Activated CD4-positive, alpha-beta T cell treated with anti-CD3 and anti-CD28 coated beads, Interleukin-2, amount 10 ng/mL, durations not matched to agents 24 days and 14 days (primary cell): Measurements from ENCODE around the gene SPAG16. TPM values are rescaled to one million over a fixed set of nuclear protein-coding genes. Genes with fewer than 3 reads are reported as not detected.
"Not testable (repeated sequence)": the region's sequence is repeated elsewhere in the genome, so short reads cannot be mapped to it uniquely, and the experiment has no call there.

ENCODE experiments used
- DNase-seq: peaks from one replicate; pipeline ENCODE4 v3.0.0; 2022
- H3K27ac Mint-ChIP-seq: one replicate; pipeline ENCODE4 v1.8.0; 2022; ENCODE audit warnings: mild to moderate bottlenecking, mixed read lengths
- H3K27me3 Mint-ChIP-seq: one replicate; pipeline ENCODE4 v1.8.0; 2022; ENCODE audit warnings: mixed read lengths
- H3K36me3 Mint-ChIP-seq: one replicate; pipeline ENCODE4 v1.8.0; 2022; ENCODE audit warnings: low read depth, mild to moderate bottlenecking, mixed read lengths
- H3K4me1 Mint-ChIP-seq: one replicate; pipeline ENCODE4 v1.8.0; 2021; ENCODE audit warnings: mixed read lengths
- H3K4me3 Mint-ChIP-seq: one replicate; pipeline ENCODE4 v1.8.0; 2022; ENCODE audit warnings: mild to moderate bottlenecking, moderate library complexity, mixed read lengths
- H3K9me3 Mint-ChIP-seq: one replicate; pipeline ENCODE4 v1.8.0; 2021; ENCODE audit warnings: mixed read lengths
- intact Hi-C: fragments of 100-400 bp; cut with micrococcal nuclease; formaldehyde crosslinking; loops from one replicate; pipeline ENCODE4 v1.15.1; 2023
- total RNA-seq: library from RNA; stranded (reverse); gene quantifications from 2 replicates; pipeline ENCODE4 v1.2.3, GENCODE V29; 2022

The SPAG16 gene
- total RNA-seq, 1 donor from 2014 or later = 7.2 TPM

GRCh38 chr2:213989207-213989606, 704.9 kb downstream of the SPAG16 start:
- intact Hi-C loops = no loop called here
- Mint-ChIP-seq H3K4me3 (no peak overlapping the region), H3K27me3 (no peaks in the 10 kb centered on the region), H3K36me3 (no peaks in the 10 kb centered on the region), H3K4me1 (no peaks in the 10 kb centered on the region), H3K9me3 (no peaks in the 10 kb centered on the region), H3K27ac (no peak overlapping the region)
- no peak for DNase-seq

GRCh38 chr2:213991453-213992108, 707.3 kb downstream of the SPAG16 start:
- intact Hi-C loops = no loop called here
- no peak for DNase-seq
- Mint-ChIP-seq H3K4me1 (no peaks in the 10 kb centered on the region), H3K27me3 (no peaks in the 10 kb centered on the region), H3K4me3 (no peak overlapping the region), H3K27ac (no peak overlapping the region), H3K9me3 (no peaks in the 10 kb centered on the region), H3K36me3 (no peaks in the 10 kb centered on the region)

DNA sequence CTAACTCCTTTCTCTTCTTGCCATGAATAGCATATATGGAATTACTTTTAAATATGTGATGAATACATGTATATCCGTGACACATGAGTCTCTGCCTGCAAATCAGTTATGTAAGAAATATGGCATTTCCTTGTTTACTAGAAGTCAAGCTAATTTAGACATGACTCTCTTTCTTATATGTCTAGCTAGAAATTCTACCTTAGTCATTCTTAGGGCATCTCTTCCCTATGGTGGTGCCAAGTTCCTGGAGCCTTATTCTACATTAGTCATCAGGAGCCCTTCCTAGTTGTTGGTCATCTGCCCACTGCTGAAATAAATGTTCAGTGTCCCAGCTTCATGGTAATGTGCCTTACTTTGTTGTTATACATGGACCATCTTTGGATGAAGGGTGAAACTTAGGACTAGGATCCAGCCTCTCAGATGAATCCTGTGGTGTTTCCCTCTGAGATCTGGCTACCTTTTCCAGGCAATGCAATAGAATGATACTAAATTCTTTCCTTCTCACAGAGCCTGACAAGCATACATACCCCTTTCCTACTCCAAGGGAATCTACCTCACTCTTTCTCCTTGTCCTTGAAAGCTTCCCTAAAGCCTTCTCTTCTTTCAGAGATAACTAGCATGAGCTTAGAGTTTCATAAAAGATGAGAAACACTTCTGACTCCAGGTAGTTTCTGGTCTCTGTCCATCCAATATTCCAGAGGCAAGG, 711.3 kb downstream of the SPAG16 start:
- DNase-seq = no peak
- Mint-ChIP-seq H3K4me3 (no peak overlapping the region), H3K4me1 (no peaks in the 10 kb centered on the region), H3K27me3 (no peaks in the 10 kb centered on the region), H3K9me3 (no peaks in the 10 kb centered on the region), H3K27ac (no peak overlapping the region), H3K36me3 (no peaks in the 10 kb centered on the region)
- intact Hi-C loops = no loop called here

- H3K27ac Mint-ChIP-seq, H3K27me3 Mint-ChIP-seq: not testable (repeated sequence)
Observed at GRCh38 chr2:213998976-213999375, 714.7 kb downstream of the SPAG16 start.

DNA sequence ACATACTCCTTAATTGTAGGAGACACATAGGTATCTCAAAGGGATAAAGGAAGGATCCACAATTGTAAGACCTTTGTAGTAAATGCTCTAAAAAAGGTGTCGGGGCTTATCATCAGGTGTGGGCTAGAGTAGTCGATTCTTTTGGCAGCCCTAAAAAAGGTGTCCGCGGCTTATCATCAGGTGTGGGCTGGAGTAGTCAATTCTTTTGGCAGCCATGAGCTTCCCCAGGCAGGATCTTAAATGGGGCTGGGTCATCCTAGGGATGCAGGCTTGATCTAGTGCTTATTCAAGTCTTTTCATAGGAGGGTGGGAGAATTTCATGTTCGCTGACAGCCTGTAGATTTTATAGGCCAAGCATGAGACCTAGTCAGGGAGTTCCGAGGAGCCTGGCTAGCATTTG, 720.2 kb downstream of the SPAG16 start:
- Mint-ChIP-seq H3K9me3 (no peaks in the 10 kb centered on the region), H3K27me3 (no peaks in the 10 kb centered on the region), H3K36me3 (no peaks in the 10 kb centered on the region), H3K27ac (no peak overlapping the region), H3K4me1 (no peaks in the 10 kb centered on the region), H3K4me3 (no peak overlapping the region)
- DNase-seq = no peak
- intact Hi-C loops = no loop called here

More at GRCh38 chr2:213998976-213999375, 714.7 kb downstream of the SPAG16 start:
- H3K36me3 Mint-ChIP-seq, H3K4me3 Mint-ChIP-seq, H3K9me3 Mint-ChIP-seq, DNase-seq, intact Hi-C loops, H3K4me1 Mint-ChIP-seq: not testable (repeated sequence)

GRCh38 chr2:214005337-214005736, 721.1 kb downstream of the SPAG16 start:
- Mint-ChIP-seq H3K9me3 (no peaks in the 10 kb centered on the region), H3K4me3 (no peak overlapping the region), H3K27ac (no peak overlapping the region), H3K27me3 (no peaks in the 10 kb centered on the region), H3K4me1 (no peaks in the 10 kb centered on the region), H3K36me3 (no peaks in the 10 kb centered on the region)
- DNase-seq = no peak
- intact Hi-C loops = no loop called here

DNA sequence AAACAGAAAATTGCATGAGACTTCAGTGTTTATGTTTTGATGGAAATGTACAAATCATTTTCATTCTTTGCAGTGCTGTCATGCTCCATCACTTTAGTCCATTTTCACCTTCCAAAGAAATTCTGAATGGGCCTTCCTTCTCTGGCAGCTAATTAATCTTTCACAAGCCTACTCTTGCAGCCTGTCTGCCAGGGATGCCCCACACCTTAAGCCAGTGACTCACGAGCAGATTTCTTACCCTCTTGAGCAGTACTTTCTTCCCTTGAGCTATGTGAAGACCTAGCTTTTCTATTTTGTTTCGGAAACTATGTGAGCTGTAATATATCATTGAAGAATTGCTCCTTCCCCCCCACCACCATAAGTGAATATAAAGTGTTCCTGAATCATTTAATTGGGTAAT, 722.3 kb downstream of the SPAG16 start:
- Mint-ChIP-seq H3K27me3 (no peaks in the 10 kb centered on the region), H3K4me1 (no peaks in the 10 kb centered on the region), H3K9me3 (no peaks in the 10 kb centered on the region), H3K4me3 (no peak overlapping the region), H3K36me3 (no peaks in the 10 kb centered on the region), H3K27ac (no peak overlapping the region)
- no peak for DNase-seq
- intact Hi-C loops = no loop called here

DNA sequence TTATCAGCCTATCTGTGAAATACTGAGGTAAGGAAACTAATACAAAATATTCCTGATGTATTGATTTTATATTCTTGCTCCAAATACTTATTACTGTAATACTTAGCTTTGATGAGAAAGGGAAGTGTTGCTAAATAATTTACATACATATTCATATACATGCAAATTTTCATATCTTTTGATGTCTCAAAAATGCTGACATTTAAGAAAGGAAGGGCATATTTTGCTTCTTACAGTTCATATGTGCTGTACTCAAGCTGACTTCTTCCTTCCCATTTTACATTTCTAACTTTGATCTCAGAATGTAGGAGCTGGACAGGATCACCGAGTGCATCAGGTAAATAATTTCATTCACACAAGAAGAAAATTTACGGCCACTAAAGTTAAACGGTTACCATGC, 727.4 kb downstream of the SPAG16 start:
- intact Hi-C loops = no loop called here
- no peaks in the 10 kb centered on the region for H3K4me1 Mint-ChIP-seq
- H3K27ac Mint-ChIP-seq = no peak overlapping the region
- H3K9me3 Mint-ChIP-seq = no peaks in the 10 kb centered on the region
- DNase-seq = no peak
- H3K36me3 Mint-ChIP-seq = no peaks in the 10 kb centered on the region
- no peaks in the 10 kb centered on the region for H3K27me3 Mint-ChIP-seq
- no peak overlapping the region for H3K4me3 Mint-ChIP-seq

DNA sequence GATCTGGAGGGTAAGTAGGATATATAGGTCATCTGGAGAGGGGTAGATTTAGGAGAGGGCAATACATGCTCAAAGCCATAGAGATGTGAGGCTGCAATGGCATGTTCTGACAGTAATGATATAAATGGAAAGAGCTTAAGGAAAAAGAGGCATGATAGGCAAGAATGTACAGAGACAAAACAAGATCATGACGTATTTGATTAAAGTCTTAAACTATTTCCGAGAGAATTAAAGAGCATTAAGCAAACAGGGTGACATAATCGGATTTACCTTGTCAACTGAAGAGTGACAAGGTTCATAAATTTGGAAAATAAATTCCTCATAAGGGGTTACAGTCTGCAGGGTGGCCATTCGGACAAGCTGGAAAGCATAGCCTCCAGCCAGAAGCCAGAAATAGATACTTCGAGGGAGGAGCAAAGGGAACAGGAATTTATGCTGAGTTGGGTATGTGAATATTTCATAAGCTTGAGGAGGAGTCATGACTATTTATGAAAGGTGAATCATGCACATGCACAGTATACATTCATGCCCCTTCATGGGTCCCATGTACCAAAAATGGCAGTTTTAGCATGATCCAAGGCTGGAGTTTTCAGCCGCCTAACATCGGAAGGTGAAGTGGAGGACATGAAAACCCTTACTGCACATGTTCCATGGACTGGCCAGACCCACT, 730.4 kb downstream of the SPAG16 start:
- no peaks in the 10 kb centered on the region for H3K9me3 Mint-ChIP-seq
- no peak overlapping the region for H3K4me3 Mint-ChIP-seq
- H3K27ac Mint-ChIP-seq = no peak overlapping the region
- no peaks in the 10 kb centered on the region for H3K4me1 Mint-ChIP-seq
- intact Hi-C loops = no loop called here
- no peak for DNase-seq
- no peaks in the 10 kb centered on the region for H3K27me3 Mint-ChIP-seq
- H3K36me3 Mint-ChIP-seq = no peaks in the 10 kb centered on the region

GRCh38 chr2:214019229-214019972, 735.1 kb downstream of the SPAG16 start:
- Mint-ChIP-seq H3K4me1 (no peaks in the 10 kb centered on the region), H3K4me3 (no peak overlapping the region), H3K27me3 (no peaks in the 10 kb centered on the region), H3K9me3 (no peaks in the 10 kb centered on the region), H3K36me3 (no peaks in the 10 kb centered on the region), H3K27ac (no peak overlapping the region)
- no peak for DNase-seq
- intact Hi-C loops = no loop called here

- H3K27me3 Mint-ChIP-seq = no peaks in the 10 kb centered on the region
- DNase-seq = no peak
- intact Hi-C loops = no loop called here
- H3K27ac Mint-ChIP-seq = no peak overlapping the region
- H3K9me3 Mint-ChIP-seq = no peaks in the 10 kb centered on the region
- H3K4me3 Mint-ChIP-seq = no peak overlapping the region
- no peaks in the 10 kb centered on the region for H3K36me3 Mint-ChIP-seq
- H3K4me1 Mint-ChIP-seq = no peaks in the 10 kb centered on the region
Observed at GRCh38 chr2:214019973-214020345, 735.7 kb downstream of the SPAG16 start.

DNA sequence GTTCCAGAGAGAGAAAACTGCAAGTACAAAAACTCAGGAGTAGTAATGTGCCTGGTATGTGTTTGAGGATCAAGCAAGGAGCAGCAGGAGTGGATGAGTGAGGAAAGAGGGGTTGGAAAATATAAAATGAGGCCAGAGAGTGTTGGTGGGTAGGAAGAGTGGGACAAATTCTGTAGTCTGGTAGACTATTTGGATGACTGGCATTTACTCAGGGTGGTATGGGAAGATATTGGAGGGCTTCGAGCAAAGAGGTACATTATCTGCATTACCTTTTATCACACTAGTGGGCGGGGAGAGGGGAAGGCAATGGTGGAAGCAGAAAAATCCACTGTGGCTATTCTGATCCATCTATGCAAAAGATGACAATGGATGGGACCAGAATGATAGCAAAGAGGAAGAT, 744.9 kb downstream of the SPAG16 start:
- no peak overlapping the region for H3K27ac Mint-ChIP-seq
- no peaks in the 10 kb centered on the region for H3K27me3 Mint-ChIP-seq
- intact Hi-C loops = no loop called here
- DNase-seq = no peak
- H3K9me3 Mint-ChIP-seq = no peaks in the 10 kb centered on the region
- no peaks in the 10 kb centered on the region for H3K36me3 Mint-ChIP-seq
- no peak overlapping the region for H3K4me3 Mint-ChIP-seq
- H3K4me1 Mint-ChIP-seq = no peaks in the 10 kb centered on the region

DNA sequence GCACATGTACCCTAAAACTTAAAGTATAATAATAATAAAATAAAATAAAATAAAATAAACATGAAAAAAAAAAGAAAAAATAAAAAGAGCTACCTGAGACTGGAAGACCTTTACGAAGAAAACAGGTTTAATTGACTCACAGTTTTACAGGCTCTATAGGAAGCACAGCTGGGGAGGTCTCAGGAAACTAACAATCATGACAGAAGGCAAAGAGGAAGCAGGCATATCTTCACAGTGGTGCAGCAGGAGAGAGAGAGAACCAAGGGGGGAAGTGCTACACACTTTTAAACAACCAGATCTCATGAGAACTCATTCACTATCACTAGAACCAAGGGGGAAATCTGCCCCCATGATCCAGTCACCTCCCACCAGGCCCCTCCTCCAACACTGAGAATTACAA, 747.3 kb downstream of the SPAG16 start:
- H3K27me3 Mint-ChIP-seq = no peaks in the 10 kb centered on the region
- H3K4me1 Mint-ChIP-seq = no peaks in the 10 kb centered on the region
- H3K36me3 Mint-ChIP-seq = no peaks in the 10 kb centered on the region
- H3K9me3 Mint-ChIP-seq = no peaks in the 10 kb centered on the region
- no peak overlapping the region for H3K27ac Mint-ChIP-seq
- intact Hi-C loops = no loop called here
- no peak overlapping the region for H3K4me3 Mint-ChIP-seq
- no peak for DNase-seq

DNA sequence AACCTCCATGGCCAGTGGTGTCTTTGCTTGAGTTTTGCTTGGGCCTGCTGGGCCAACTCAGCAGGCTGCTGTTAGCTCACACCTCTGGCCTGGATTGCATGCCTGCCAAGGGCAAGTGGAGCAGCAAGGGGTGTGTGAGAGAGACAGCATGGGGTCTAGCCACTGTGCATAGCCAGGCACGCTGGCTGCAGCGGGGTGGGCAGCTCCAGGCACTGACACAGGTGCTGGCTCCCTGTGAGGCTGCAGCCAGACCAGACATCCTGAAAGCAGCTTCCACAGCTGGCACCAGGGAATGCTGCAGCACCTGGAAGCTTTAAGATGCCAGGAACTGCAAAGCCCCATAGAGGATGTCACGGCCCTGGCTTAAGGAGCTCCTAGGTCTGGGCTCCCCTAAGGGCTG, 750.2 kb downstream of the SPAG16 start:
- H3K27me3 Mint-ChIP-seq = no peaks in the 10 kb centered on the region
- intact Hi-C loops = no loop called here
- no peak for DNase-seq
- H3K4me1 Mint-ChIP-seq = no peaks in the 10 kb centered on the region
- H3K9me3 Mint-ChIP-seq = no peaks in the 10 kb centered on the region
- no peaks in the 10 kb centered on the region for H3K36me3 Mint-ChIP-seq
- no peak overlapping the region for H3K4me3 Mint-ChIP-seq
- no peak overlapping the region for H3K27ac Mint-ChIP-seq
